HUES64 (cell line): ENCODE measurements around the gene ADH6.

Source experiments
- H3K27ac ChIP-seq: 2 replicates; pipeline ENCODE4 v1.7.0; 2013; ENCODE audit warnings: low read depth, low read length, inconsistent platforms
- H3K27me3 ChIP-seq: 2 replicates; pipeline ENCODE4 v1.6.1; 2013; ENCODE audit warnings: mild to moderate bottlenecking, low read length; ENCODE audit not compliant: insufficient read depth
- H3K36me3 ChIP-seq: 2 replicates; pipeline ENCODE4 v1.6.1; 2013; ENCODE audit warnings: mild to moderate bottlenecking, low read length; ENCODE audit not compliant: insufficient read depth
- H3K4me1 ChIP-seq: 2 replicates; pipeline ENCODE4 v1.6.1; 2013; ENCODE audit warnings: mild to moderate bottlenecking, low read length, moderate library complexity; ENCODE audit not compliant: insufficient read depth
- H3K4me3 ChIP-seq: 2 replicates; pipeline ENCODE4 v1.5.1; 2013; ENCODE audit warnings: mild to moderate bottlenecking, low read length, moderate library complexity
- H3K9ac ChIP-seq: 2 replicates; pipeline ENCODE4 v1.6.1; 2013; ENCODE audit warnings: mild to moderate bottlenecking, low read depth, low read length
- H3K9me3 ChIP-seq: 2 replicates; pipeline ENCODE4 v1.6.1; 2013; ENCODE audit warnings: low read depth, low read length; ENCODE audit not compliant: insufficient read depth
- WGBS: fragments of 150-250, 120-280 bp; methylation state at CpG from one replicate; pipeline ENCODE4 v1.1.7; 2013; ENCODE audit warnings: missing lambda C conversion rate; 5-methylcytosine and 5-hydroxymethylcytosine counted together

Gene ADH6

DNA sequence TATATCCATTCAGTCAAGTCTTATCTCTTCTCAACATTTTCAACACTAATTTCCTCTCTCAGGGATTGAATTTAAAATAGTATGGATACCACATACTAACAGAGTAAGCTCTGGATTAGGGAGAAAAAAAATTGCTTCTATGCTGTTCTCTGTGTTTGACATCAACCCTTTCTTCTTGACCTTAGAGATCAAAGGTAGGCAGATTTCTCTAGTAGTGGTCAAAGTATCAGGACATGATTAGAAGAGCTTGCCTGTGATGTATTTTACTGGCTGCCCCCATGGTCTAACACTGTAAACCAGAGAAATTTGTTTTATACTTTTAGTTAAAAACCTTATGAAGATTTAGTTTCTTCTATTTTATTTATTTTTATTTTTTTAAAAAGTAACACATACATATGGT lies 8.3 kb downstream of the ADH6 start:
- H3K27me3 ChIP-seq = no peaks in the 10 kb centered on the region
- no peak overlapping the region for H3K4me3 ChIP-seq
- no peaks in the 10 kb centered on the region for H3K9me3 ChIP-seq
- H3K9ac ChIP-seq = no peak overlapping the region
- no peak overlapping the region for H3K27ac ChIP-seq
- peaks cover 23% of the 10 kb centered on the region for H3K4me1 ChIP-seq
- no peaks in the 10 kb centered on the region for H3K36me3 ChIP-seq

DNA sequence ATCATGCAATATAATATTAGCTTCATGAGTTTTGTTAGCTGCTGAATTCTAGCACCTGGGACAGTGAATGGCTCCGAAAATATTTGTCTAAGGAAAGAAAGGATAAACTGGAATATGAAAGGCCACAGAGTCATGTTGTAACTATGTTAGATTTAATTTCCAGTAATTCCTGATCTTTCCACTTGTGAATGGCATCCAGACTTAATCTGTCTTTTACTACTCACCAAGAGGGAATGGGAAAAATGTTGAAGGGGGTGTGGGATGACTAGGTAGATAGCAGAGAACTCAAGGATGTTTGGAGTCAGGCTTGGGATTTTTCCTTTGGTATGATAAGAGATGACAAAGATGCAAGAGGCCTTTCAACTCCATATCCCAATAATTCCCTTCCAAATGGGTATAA lies 9.4 kb downstream of the ADH6 start:
- H3K9ac ChIP-seq = no peak overlapping the region
- peaks cover 32% of the 10 kb centered on the region for H3K4me1 ChIP-seq
- H3K9me3 ChIP-seq = no peaks in the 10 kb centered on the region
- no peaks in the 10 kb centered on the region for H3K27me3 ChIP-seq
- WGBS = 91% methylated on average over 1 of the region's 1 CpG
- no peaks in the 10 kb centered on the region for H3K36me3 ChIP-seq
- H3K4me3 ChIP-seq = no peak overlapping the region
- no peak overlapping the region for H3K27ac ChIP-seq

DNA sequence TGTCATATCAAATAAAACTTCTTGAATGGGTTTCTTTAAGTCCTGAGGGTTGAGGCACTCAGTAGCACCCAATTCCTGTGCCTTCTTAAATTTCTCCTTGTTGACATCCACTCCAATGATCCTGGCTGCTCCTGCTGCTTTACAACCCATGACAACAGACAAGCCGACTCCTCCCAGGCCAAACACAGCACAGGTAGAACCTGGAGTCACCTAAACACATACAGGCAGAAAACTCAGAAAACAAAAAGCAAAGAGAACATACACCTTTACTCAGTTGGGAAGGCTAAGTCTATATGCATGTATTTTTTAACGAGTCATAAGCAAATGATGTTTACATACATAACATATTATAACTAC lies 10.3 kb downstream of the ADH6 start:
- Histone ChIP-seq H3K27ac (no peak overlapping the region), H3K9me3 (no peaks in the 10 kb centered on the region), H3K36me3 (no peaks in the 10 kb centered on the region), H3K4me1 (peaks cover 34% of the 10 kb centered on the region), H3K27me3 (no peaks in the 10 kb centered on the region), H3K4me3 (no peak overlapping the region), H3K9ac (no peak overlapping the region)
- WGBS = 96% methylated on average over 1 of the region's 2 CpGs

DNA sequence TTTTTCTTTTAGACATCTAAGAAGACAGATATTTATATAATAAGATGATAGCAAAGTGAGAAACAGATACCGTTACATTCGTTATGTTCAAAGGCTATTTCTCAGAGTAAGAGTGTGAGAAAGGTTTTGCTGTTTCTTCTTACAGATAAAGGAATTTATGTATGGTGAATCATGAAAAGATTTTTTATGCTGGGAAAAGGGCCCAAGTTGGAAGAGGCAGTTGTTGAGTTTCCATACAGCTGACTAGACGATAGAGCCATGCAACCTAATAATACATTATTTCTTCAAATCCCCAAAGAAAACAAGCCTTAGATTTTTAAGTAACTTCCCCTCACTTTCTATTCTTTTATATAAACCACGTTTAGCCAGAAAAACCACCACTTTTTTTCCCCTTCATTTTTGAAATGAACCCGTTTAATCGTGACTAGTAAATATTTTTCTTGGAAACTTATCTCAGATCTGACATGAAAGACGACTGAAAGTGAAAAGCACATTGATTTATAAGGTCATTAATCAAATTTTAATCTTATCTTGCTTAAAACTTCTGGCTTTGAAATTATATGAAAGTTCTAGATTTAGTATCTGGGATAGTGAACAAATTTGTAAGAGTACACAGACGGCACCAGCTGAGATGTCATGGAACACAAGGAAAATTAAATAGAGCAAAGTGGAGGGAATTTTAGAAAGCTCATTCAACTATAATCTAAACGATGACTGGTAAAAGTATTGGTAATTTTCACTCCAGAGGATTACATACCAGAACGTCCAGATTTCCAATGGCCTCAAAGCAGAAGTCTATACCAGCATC lies 10.9 kb downstream of the ADH6 start:
- Histone ChIP-seq H3K4me1 (peaks cover 34% of the 10 kb centered on the region), H3K27me3 (no peaks in the 10 kb centered on the region), H3K9ac (no peak overlapping the region), H3K4me3 (no peak overlapping the region), H3K36me3 (no peaks in the 10 kb centered on the region), H3K27ac (no peak overlapping the region), H3K9me3 (no peaks in the 10 kb centered on the region)
- 89% methylated on average over 10 of the region's 10 CpGs for WGBS

DNA sequence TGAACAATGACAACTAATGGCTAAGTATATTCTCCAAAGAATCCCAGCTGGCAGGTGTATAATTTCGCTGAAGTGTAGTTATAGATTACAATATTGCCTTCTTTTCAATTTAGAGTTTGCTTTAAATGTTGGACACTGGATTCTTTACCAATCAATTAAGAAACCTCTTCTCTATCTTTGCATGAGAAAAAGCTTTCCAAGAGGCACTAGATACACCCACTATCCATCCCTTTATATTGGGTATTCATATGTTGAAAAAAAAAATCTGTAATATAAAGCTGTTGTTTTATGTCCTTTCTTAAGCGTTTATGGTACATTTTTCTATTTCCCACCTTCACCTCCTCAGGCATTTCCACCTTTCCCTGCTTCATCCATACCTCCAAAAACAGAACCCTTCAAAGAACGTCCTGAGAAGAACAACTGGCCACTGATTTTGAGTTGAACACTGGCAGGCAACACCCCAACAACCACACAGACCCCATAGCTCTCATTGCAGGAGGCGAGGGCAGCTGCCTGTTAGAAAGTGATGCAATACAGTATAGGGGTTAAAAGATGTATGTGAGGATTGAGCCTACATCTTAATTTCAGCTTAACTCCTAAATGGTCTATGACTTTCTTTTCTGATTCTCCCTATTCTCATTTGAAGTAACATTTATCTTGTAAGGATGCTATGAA lies 11.8 kb downstream of the ADH6 start:
- 60% methylated on average over 2 of the region's 4 CpGs for WGBS
- Histone ChIP-seq H3K36me3 (no peaks in the 10 kb centered on the region), H3K9ac (no peak overlapping the region), H3K27ac (no peak overlapping the region), H3K4me3 (no peak overlapping the region), H3K27me3 (no peaks in the 10 kb centered on the region), H3K9me3 (no peaks in the 10 kb centered on the region), H3K4me1 (peaks cover 34% of the 10 kb centered on the region)

DNA sequence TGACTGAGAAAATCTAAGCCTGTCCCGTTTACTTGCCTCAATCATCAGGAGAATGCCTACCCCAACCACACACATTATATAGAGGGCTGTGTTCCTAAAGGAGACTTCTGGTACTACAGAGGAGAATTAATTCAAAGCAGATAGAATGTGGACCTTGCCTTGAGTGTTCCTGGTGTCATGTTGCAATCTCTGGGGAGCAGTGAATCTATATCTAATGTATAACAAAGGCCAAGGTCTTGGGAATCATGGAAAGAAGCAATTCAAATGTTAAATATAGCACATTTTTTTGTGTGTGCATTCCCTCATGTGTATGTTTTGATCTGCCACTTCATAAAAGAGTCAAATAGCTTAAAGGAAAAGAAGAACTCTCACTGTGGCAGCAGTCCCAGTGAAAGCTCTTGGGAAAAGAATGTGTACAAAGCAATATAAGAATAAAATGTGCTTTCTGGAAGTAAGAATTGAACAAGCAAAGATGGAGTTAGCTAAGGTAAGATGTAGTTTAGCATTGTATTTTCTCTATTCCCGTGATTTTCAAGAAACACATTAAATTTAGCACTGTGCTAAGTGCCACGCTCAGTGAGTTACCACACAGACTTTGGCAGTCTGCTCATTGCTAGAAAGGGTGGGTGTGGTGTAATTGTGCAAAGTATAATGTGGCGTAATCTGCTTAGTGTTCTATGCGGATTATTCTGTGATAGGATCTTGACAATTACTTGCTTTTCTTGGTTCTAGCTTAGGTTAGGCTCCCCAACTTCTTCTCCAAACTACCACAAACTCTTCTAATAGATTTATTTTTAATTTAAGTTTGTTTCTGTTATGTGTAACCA lies 13.7 kb downstream of the ADH6 start:
- Histone ChIP-seq H3K4me3 (no peak overlapping the region), H3K27me3 (no peaks in the 10 kb centered on the region), H3K36me3 (no peaks in the 10 kb centered on the region), H3K9me3 (no peaks in the 10 kb centered on the region), H3K9ac (no peak overlapping the region), H3K4me1 (peaks cover 34% of the 10 kb centered on the region), H3K27ac (no peak overlapping the region)
- WGBS = 97% methylated on average over 4 of the region's 5 CpGs

DNA sequence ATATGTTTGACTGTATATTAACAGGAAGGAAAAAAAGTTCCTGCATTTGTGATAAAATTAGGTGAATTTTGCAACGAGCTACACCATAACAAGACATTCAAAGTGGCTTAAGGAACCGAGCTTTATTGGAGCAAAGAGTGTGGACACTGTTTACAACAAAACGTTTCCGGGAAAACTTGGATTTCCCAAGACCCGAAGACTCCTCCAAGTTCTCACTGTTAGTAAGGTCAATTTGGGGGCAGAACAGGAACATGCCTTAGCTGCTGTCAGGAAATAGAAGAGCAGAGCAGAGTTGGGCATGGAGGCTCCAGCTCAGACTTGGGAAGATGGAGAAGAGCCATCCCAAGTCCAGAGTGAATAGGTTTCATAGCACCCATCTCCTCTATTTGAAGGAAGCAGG lies 16.5 kb downstream of the ADH6 start:
- no peak overlapping the region for H3K27ac ChIP-seq
- no peaks in the 10 kb centered on the region for H3K9me3 ChIP-seq
- 92% methylated on average over 5 of the region's 5 CpGs for WGBS

DNA sequence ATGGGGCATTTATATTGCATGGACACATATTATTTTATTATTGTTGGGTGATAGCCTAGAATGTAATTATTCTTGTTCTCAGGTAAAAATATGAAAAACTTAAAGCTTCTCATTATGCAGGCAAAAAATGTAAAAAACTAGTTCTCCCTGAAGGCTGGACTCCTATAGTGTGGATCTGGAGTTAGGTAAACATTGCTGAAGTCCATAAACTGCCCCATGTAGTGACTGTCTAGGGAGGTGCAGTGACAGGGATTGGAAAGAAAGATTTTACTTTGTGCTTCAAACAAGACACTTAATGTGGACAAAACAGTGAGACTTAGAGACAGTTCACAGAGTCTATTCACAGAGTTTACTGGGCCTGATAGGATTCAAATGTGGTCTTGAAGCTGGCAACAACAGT lies 17.0 kb downstream of the ADH6 start:
- H3K9ac ChIP-seq = no peak overlapping the region
- no peak overlapping the region for H3K4me3 ChIP-seq
- peaks cover 17% of the 10 kb centered on the region for H3K4me1 ChIP-seq
- no peaks in the 10 kb centered on the region for H3K36me3 ChIP-seq
- no peak overlapping the region for H3K27ac ChIP-seq
- no peaks in the 10 kb centered on the region for H3K27me3 ChIP-seq
- no peaks in the 10 kb centered on the region for H3K9me3 ChIP-seq

More for the DNA sequence above, 16.5 kb downstream of the ADH6 start:
- Histone ChIP-seq H3K4me1 (peaks cover 21% of the 10 kb centered on the region), H3K9ac (no peak overlapping the region), H3K36me3 (no peaks in the 10 kb centered on the region), H3K27me3 (no peaks in the 10 kb centered on the region), H3K4me3 (no peak overlapping the region)

DNA sequence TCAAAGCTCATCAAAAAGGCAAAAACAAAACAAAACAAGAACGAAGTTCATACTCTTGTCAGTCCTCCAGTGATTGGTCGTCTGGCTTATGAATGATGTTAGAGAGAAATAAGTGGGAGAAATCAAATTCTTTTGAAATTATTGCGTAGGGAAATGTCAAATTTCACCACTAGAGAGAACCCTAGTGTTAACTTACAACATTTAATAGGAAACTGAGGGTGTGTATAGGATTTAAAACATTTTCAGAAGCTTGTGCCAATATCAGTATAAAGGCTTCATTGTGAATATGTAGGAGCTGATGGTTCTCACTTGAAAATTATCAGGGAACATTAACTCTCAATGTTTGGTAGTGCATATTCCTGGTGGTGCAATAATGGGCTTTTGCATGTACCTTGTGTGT lies 17.4 kb downstream of the ADH6 start:
- 100% methylated on average over 2 of the region's 3 CpGs for whole genome bisulfite sequencing
- no peak overlapping the region for H3K9ac ChIP-seq

DNA sequence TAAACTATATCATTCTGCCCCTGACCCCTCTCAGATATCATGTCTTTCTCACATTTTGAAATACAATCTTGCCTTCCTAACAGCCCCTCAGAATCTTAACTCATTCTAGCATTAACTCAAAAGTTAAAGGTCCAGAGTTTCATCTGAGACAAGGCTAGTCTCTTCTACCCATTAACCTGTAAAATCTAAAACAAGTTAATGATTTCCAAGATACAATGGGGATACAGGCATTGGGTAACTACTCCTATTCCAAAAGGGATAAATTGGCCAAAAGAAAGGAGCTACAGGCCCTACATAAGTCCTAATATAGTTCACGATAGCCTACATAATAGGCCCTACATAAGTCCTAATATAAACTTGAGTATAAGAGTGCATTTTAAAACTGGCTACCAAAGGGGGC lies 18.9 kb downstream of the ADH6 start:
- H3K9ac ChIP-seq = no peak overlapping the region
- no peak overlapping the region for H3K4me3 ChIP-seq
- H3K27me3 ChIP-seq = no peaks in the 10 kb centered on the region
- no peaks in the 10 kb centered on the region for H3K9me3 ChIP-seq
- no peaks in the 10 kb centered on the region for H3K36me3 ChIP-seq
- no CpG with 5 or more reads among the region's 1 CpG for WGBS
- H3K27ac ChIP-seq = no peak overlapping the region
- H3K4me1 ChIP-seq = peaks cover 5% of the 10 kb centered on the region

More for the DNA sequence above, 17.4 kb downstream of the ADH6 start:
- Histone ChIP-seq H3K4me3 (no peak overlapping the region), H3K27me3 (no peaks in the 10 kb centered on the region), H3K36me3 (no peaks in the 10 kb centered on the region), H3K4me1 (peaks cover 13% of the 10 kb centered on the region), H3K27ac (no peak overlapping the region), H3K9me3 (no peaks in the 10 kb centered on the region)

DNA sequence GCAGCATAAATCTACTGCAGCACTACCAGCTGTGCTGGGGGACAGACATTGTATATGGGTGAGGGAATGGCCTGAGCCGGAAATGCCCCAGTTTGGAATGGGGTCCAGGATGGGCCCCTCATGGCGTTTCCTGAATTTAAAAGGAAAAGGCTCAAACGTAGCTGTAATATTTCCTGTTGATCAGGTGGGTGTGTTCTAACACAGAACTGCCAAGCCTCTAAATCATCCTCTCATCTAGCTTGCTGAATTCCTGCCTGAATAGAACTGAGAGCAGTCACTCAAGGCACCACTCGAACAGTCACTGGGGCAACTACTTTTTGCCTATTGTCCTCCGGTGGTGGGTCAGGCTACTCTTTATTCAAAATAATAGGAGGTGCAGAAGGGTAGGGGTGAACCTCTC lies 28.7 kb downstream of the ADH6 start:
- H3K4me3 ChIP-seq = no peak overlapping the region
- H3K9me3 ChIP-seq = peaks cover 30% of the 10 kb centered on the region
- no peaks in the 10 kb centered on the region for H3K27me3 ChIP-seq
- H3K4me1 ChIP-seq = no peaks in the 10 kb centered on the region
- no peak overlapping the region for H3K27ac ChIP-seq
- 97% methylated on average over 4 of the region's 5 CpGs for WGBS
- H3K9ac ChIP-seq = no peak overlapping the region
- no peaks in the 10 kb centered on the region for H3K36me3 ChIP-seq
